K562 (cell line): ENCODE data around the gene SETD1B. TPM values are rescaled to one million over a fixed set of nuclear protein-coding genes. Genes with fewer than 3 reads are reported as not detected.

Source experiments
- CEBPB ChIP-seq: fragments of 450-650 bp; IDR thresholded peaks from 2 replicates; pipeline ENCODE4 v1.6.1; 2016; ENCODE audit warnings: missing genetic modification characterization, missing compliant biosample characterization
- CREBBP ChIP-seq: IDR thresholded peaks from one replicate; pipeline ENCODE4 v1.6.1; 2012; ENCODE audit warnings: low read depth, mild to moderate bottlenecking, control low read depth, inconsistent platforms, low read length
- DMBX1 ChIP-seq: fragments of 250-450 bp; sonication (Bioruptor Pico); IDR thresholded peaks from 2 replicates; pipeline ENCODE4 v1.8.0; 2022; ENCODE audit warnings: inconsistent platforms, mild to moderate bottlenecking, moderate library complexity, borderline replicate concordance
- MEF2A ChIP-seq: IDR thresholded peaks from 2 replicates; pipeline ENCODE4 v1.6.1; 2011; ENCODE audit warnings: low read depth, mild to moderate bottlenecking, low read length, moderate library complexity; ENCODE audit not compliant: control insufficient read depth
- XRCC4 ChIP-seq: IDR thresholded peaks from one replicate; pipeline ENCODE4 v1.6.1; 2011; ENCODE audit not compliant: insufficient read depth, insufficient read length; ENCODE audit errors: extremely low read depth
- ZBTB26 ChIP-seq: fragments of 450-650 bp; formaldehyde crosslinking; IDR thresholded peaks from 2 replicates; pipeline ENCODE4 v1.4.0; 2022; ENCODE audit warnings: missing genetic modification characterization
- ZBTB40 ChIP-seq, 2 experiments: fragments of 450-650 bp in 1 of 2; sonication (generic) in 1 of 2; formaldehyde crosslinking in 1 of 2; IDR thresholded peaks; 2 replicates each; pipeline versions ENCODE4 v1.7.1 to v1.9.0; 2016 to 2022; ENCODE audit warnings: inconsistent platforms in 1 of 2, mild to moderate bottlenecking in 1 of 2, missing genetic modification reagents in 1 of 2
- ZNF133 ChIP-seq: fragments of 250-450 bp; sonication (Bioruptor Pico); IDR thresholded peaks from 2 replicates; pipeline ENCODE4 v1.4.0; 2020; ENCODE audit warnings: mild to moderate bottlenecking
- polyA plus RNA-seq, 8 experiments: library from polyadenylated mRNA; depleted of rRNA in 4 of 8; stranded (reverse) in 5 of 8; unstranded in 3 of 8; fragments of >200 nt; fragmentation: Nextera tagmentation in 2 of 8; fragmentation: Illumina TruSeq in 1 of 8; extraction: Ambion mirVana in 2 of 8; extraction: Trizol in 1 of 8; gene quantifications; 2 replicates each; pipeline versions ENCODE4 v1.2.1 to v1.2.3, GENCODE V29; 2011 to 2014; ENCODE audit warnings: inconsistent platforms in 1 of 8, missing spikeins in 1 of 8
- total RNA-seq, 7 experiments: library from RNA; depleted of rRNA in 6 of 7; stranded (reverse); fragments of >200 nt in 6 of 7; fragmentation: Illumina TruSeq in 2 of 7; extraction: Trizol in 2 of 7; gene quantifications; 2 replicates each; pipeline versions ENCODE4 v1.2.1 to v1.2.3, GENCODE V29; 2011 to 2021; ENCODE audit warnings: low replicate concordance in 1 of 7
- TF ChIP-seq, protein P1 (sequence below): fragments of 450-650 bp; IDR thresholded peaks from 2 replicates; pipeline ENCODE4 v1.6.1; 2018; ENCODE audit warnings: mild to moderate bottlenecking, low read depth; ENCODE audit not compliant: partially characterized antibody
- TF ChIP-seq, protein P2 (sequence below), 2 experiments: IDR thresholded peaks; 2 replicates each; pipeline ENCODE4 v1.6.1; 2011; ENCODE audit warnings: borderline replicate concordance in 1 of 2, control low read depth in 1 of 2, low read depth in 1 of 2, low read length in 1 of 2, mild to moderate bottlenecking in 1 of 2, mixed read lengths in 1 of 2, moderate library complexity in 1 of 2; ENCODE audit not compliant: insufficient read depth in 1 of 2, insufficient read length in 1 of 2, poor library complexity in 1 of 2, severe bottlenecking in 1 of 2; ENCODE audit errors: extremely low read depth in 1 of 2

The SETD1B gene
- total and polyA plus RNA-seq, 9 of the 15 experiments (the other 6 are each of a cell fraction or from before 2014, with no cell fraction given): 0.48 to 26.6 (median 2.3) TPM

GRCh38 chr12:121839993-121840761, 36.4 kb downstream of the SETD1B start (continued):
- TF ChIP-seq, protein P1, sequence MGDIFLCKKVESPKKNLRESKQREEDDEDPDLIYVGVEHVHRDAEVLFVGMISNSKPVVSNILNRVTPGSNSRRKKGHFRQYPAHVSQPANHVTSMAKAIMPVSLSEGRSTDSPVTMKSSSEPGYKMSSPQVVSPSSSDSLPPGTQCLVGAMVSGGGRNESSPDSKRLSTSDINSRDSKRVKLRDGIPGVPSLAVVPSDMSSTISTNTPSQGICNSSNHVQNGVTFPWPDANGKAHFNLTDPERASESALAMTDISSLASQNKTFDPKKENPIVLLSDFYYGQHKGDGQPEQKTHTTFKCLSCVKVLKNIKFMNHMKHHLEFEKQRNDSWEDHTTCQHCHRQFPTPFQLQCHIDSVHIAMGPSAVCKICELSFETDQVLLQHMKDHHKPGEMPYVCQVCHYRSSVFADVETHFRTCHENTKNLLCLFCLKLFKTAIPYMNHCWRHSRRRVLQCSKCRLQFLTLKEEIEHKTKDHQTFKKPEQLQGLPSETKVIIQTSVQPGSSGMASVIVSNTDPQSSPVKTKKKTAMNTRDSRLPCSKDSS: no peak
- TF ChIP-seq CREBBP: no peak
- TF ChIP-seq DMBX1 (CRISPR knock-in tag): no peak
- no peak for TF ChIP-seq XRCC4
- TF ChIP-seq ZBTB26 (CRISPR knock-in tag): no peak
- TF ChIP-seq ZBTB40 (IDR thresholded peaks at IDR 0.05): no peak; the same call in 1 of the 2 replicates
- no peak for TF ChIP-seq ZBTB40 (CRISPR knock-in tag; IDR thresholded peaks at IDR 0.05)
- TF ChIP-seq, protein P2, sequence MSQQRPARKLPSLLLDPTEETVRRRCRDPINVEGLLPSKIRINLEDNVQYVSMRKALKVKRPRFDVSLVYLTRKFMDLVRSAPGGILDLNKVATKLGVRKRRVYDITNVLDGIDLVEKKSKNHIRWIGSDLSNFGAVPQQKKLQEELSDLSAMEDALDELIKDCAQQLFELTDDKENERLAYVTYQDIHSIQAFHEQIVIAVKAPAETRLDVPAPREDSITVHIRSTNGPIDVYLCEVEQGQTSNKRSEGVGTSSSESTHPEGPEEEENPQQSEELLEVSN (IDR thresholded peaks at IDR 0.05; ENCODE audit: borderline replicate concordance in 1 of 2, extremely low read depth in 1 of 2, insufficient read depth in 1 of 2, insufficient read length in 1 of 2, low read depth in 1 of 2, low read length in 1 of 2, poor library complexity in 1 of 2, severe bottlenecking in 1 of 2): peak in 1 of 2 experiments; percentile 10
- TF ChIP-seq MEF2A: no peak
- TF ChIP-seq ZNF133 (CRISPR knock-in tag): no peak
- TF ChIP-seq CEBPB: peak; percentile 98
